Measurements from ENCODE around the gene SLC9A9.

The SLC9A9 gene

DNA sequence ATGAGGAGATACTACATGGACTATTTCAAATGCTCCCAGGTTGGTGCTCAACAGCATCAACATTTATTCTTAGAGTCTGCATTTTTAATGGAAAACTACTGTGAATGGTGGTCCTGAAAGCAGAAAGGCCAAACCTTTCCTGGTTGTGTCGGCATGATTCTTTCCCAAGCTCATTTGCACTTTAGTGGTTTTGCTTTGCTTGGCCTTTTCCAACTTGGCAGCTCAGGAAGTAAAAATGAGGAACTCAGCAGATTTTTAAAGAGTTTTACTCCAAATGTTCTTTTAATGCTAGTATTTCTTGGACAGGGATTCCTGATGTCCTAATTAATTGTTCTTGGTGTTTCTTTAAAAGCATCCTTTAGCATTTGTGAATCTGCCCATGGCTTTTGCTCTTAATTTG, 197.4 kb downstream of the SLC9A9 start:
- no peak overlapping the region for H3K23ac ChIP-seq (ENCODE audit: low read length)
- H2BK12ac ChIP-seq (ENCODE audit: low read length), result no peak overlapping the region
- no peak overlapping the region for H4K91ac ChIP-seq (ENCODE audit: low read depth, low read length)
- DNase-seq, result no peak
- no peak overlapping the region for H3K27ac ChIP-seq (ENCODE audit: low read depth, low read length)
- H4K12ac ChIP-seq (ENCODE audit: low read depth, low read length), result no peak overlapping the region
- no peak overlapping the region for H3K4me3 ChIP-seq (ENCODE audit: low read depth, low read length)
- H3K4ac ChIP-seq (ENCODE audit: low read depth, low read length), result no peak overlapping the region
- no peaks in the 10 kb centered on the region for H3K79me2 ChIP-seq (ENCODE audit: control insufficient read depth, insufficient read depth, low read length, poor library complexity)
- no peak overlapping the region for H2AFZ ChIP-seq (ENCODE audit: insufficient read depth, low read length, poor library complexity)
- no CpG with 5 or more reads among the region's 1 CpG for WGBS (ENCODE audit: extremely low coverage, insufficient coverage, insufficient read length)
- no peak overlapping the region for H2BK120ac ChIP-seq (ENCODE audit: insufficient read depth, low read length, poor library complexity)
- peaks cover 0 to 2% of the 10 kb centered on the region in 2 experiments for H3K36me3 ChIP-seq (ENCODE audit: control insufficient read depth in 1 of 2, insufficient read depth in 2 of 2, low read length in 2 of 2)
- no peak overlapping the region for H3K4me2 ChIP-seq (ENCODE audit: low read length)
- peaks cover 3% of the 10 kb centered on the region in 2 experiments for H3K4me1 ChIP-seq (ENCODE audit: control insufficient read depth in 1 of 2, insufficient read depth in 2 of 2, low read length in 2 of 2)
- H3K18ac ChIP-seq (ENCODE audit: low read length), result no peak overlapping the region
- no peak overlapping the region for H3K14ac ChIP-seq (ENCODE audit: low read length)
- no peaks in the 10 kb centered on the region for H3K27me3 ChIP-seq (ENCODE audit: insufficient read depth, low read length)
- no peaks in the 10 kb centered on the region for H3K79me1 ChIP-seq (ENCODE audit: low read length)
- H2AK5ac ChIP-seq (ENCODE audit: low read length), result no peak overlapping the region
- no peak overlapping the region for H4K8ac ChIP-seq (ENCODE audit: low read depth, low read length)
- no peaks in the 10 kb centered on the region for H3K9me3 ChIP-seq (ENCODE audit: insufficient read depth, low read depth, low read length)
- H3K9ac ChIP-seq (ENCODE audit: low read length), result no peak overlapping the region
- H2BK5ac ChIP-seq (ENCODE audit: low read depth, low read length, poor library complexity), result no peak overlapping the region

DNA sequence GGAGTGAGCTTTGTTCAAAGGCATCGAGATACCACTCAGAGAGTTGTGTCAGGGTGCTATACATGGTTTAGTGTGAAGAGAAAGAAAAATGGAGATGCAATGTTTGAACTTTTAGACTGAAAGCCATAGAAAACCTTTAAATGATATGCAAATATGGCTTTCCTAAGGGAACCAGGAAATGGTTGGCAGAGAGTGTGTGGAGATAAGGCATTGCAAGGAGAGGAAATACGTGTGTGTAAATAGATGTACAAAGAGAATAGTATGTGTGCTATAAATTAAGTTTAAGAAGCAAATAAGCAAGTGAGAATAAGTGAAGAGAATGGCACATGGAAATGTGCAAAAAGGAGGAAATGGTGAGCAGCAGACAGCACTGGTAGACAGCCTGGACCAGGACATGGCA, 198.1 kb downstream of the SLC9A9 start:
- H4K8ac ChIP-seq (ENCODE audit: low read depth, low read length), result no peak overlapping the region
- H3K9me3 ChIP-seq (ENCODE audit: insufficient read depth, low read depth, low read length), result no peaks in the 10 kb centered on the region
- H2AK5ac ChIP-seq (ENCODE audit: low read length), result no peak overlapping the region
- no peak overlapping the region for H4K12ac ChIP-seq (ENCODE audit: low read depth, low read length)
- H2BK12ac ChIP-seq (ENCODE audit: low read length), result no peak overlapping the region
- H3K79me1 ChIP-seq (ENCODE audit: low read length), result no peaks in the 10 kb centered on the region
- no peak overlapping the region for H4K91ac ChIP-seq (ENCODE audit: low read depth, low read length)
- no peak overlapping the region for H3K9ac ChIP-seq (ENCODE audit: low read length)
- H3K4me1 ChIP-seq (ENCODE audit: control insufficient read depth in 1 of 2, insufficient read depth in 2 of 2, low read length in 2 of 2), result peaks cover 3% of the 10 kb centered on the region in 2 experiments
- 100% methylated on average over 1 of the region's 2 CpGs for WGBS (ENCODE audit: extremely low coverage, insufficient coverage, insufficient read length)
- H3K27ac ChIP-seq (ENCODE audit: low read depth, low read length), result no peak overlapping the region
- H2AFZ ChIP-seq (ENCODE audit: insufficient read depth, low read length, poor library complexity), result no peak overlapping the region
- no peaks in the 10 kb centered on the region for H3K79me2 ChIP-seq (ENCODE audit: control insufficient read depth, insufficient read depth, low read length, poor library complexity)
- peaks cover 0 to 2% of the 10 kb centered on the region in 2 experiments for H3K36me3 ChIP-seq (ENCODE audit: control insufficient read depth in 1 of 2, insufficient read depth in 2 of 2, low read length in 2 of 2)
- no peak overlapping the region for H2BK120ac ChIP-seq (ENCODE audit: insufficient read depth, low read length, poor library complexity)
- DNase-seq, result no peak
- H3K14ac ChIP-seq (ENCODE audit: low read length), result no peak overlapping the region
- no peaks in the 10 kb centered on the region for H3K27me3 ChIP-seq (ENCODE audit: insufficient read depth, low read length)
- no peak overlapping the region for H3K4me2 ChIP-seq (ENCODE audit: low read length)
- H2BK5ac ChIP-seq (ENCODE audit: low read depth, low read length, poor library complexity), result no peak overlapping the region
- no peak overlapping the region for H3K4me3 ChIP-seq (ENCODE audit: low read depth, low read length)
- H3K4ac ChIP-seq (ENCODE audit: low read depth, low read length), result no peak overlapping the region
- no peak overlapping the region for H3K18ac ChIP-seq (ENCODE audit: low read length)
- H3K23ac ChIP-seq (ENCODE audit: low read length), result no peak overlapping the region

DNA sequence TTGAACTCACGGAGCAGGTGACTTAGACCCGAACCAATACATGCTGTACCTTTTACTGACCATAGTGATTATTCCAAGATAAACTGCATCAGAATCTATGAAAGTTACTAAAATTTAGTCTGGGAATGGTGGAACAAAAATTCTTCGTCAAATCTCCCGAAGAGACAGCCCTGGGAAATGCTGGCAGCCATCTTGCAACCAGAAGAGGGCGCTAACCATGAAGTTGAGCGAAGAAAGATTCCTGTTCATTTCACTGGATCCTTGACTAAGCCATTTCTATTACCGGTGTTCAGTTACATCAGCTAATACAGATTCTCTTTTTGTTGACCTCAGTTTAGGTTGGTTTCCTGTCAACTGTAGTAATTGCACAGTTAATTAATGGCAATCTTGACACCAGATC, 199.6 kb downstream of the SLC9A9 start:
- Histone ChIP-seq H3K27me3 (ENCODE audit: insufficient read depth, low read length) (no peaks in the 10 kb centered on the region), H3K9me3 (ENCODE audit: insufficient read depth, low read depth, low read length) (no peaks in the 10 kb centered on the region), H2BK120ac (ENCODE audit: insufficient read depth, low read length, poor library complexity) (no peak overlapping the region), H2AK5ac (ENCODE audit: low read length) (no peak overlapping the region), H2BK12ac (ENCODE audit: low read length) (no peak overlapping the region), H2BK5ac (ENCODE audit: low read depth, low read length, poor library complexity) (no peak overlapping the region), H3K79me2 (ENCODE audit: control insufficient read depth, insufficient read depth, low read length, poor library complexity) (no peaks in the 10 kb centered on the region), H4K12ac (ENCODE audit: low read depth, low read length) (no peak overlapping the region), H4K8ac (ENCODE audit: low read depth, low read length) (no peak overlapping the region), H2AFZ (ENCODE audit: insufficient read depth, low read length, poor library complexity) (no peak overlapping the region), H3K4ac (ENCODE audit: low read depth, low read length) (no peak overlapping the region), H3K36me3 (ENCODE audit: control insufficient read depth in 1 of 2, insufficient read depth in 2 of 2, low read length in 2 of 2) (peaks cover 0 to 2% of the 10 kb centered on the region in 2 experiments), H3K18ac (ENCODE audit: low read length) (no peak overlapping the region), H3K27ac (ENCODE audit: low read depth, low read length) (no peak overlapping the region), H3K79me1 (ENCODE audit: low read length) (no peaks in the 10 kb centered on the region), H3K23ac (ENCODE audit: low read length) (no peak overlapping the region), H3K4me1 (ENCODE audit: control insufficient read depth in 1 of 2, insufficient read depth in 2 of 2, low read length in 2 of 2) (peaks cover 3% of the 10 kb centered on the region in 2 experiments), H4K91ac (ENCODE audit: low read depth, low read length) (no peak overlapping the region), H3K9ac (ENCODE audit: low read length) (no peak overlapping the region), H3K4me3 (ENCODE audit: low read depth, low read length) (no peak overlapping the region), H3K4me2 (ENCODE audit: low read length) (no peak overlapping the region), H3K14ac (ENCODE audit: low read length) (no peak overlapping the region)
- WGBS (ENCODE audit: extremely low coverage, insufficient coverage, insufficient read length), result no CpG with 5 or more reads among the region's 7 CpGs
- DNase-seq, result peak in 1 of 2 donors; percentile 34

DNA sequence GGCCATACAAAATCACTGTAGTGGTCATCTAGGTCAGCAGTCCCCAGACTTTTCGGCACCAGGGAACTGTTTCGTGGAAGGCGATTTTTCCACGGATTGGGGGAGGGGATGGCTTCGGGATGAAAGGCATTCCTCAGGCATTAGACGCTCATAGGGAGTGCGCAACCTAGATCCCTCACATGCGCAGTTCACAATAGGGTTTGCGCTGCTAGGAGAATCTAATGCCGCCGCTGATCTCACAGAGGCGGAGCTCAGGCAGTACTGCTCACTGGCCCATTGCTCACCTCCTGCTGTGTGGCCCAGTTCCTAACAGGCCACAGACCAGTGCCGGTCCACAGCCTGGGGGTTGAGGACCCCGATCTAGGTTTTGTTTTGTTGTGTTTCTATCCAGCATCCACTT, 200.1 kb downstream of the SLC9A9 start:
- H3K27ac ChIP-seq (ENCODE audit: low read depth, low read length), result no peak overlapping the region
- H3K4me3 ChIP-seq (ENCODE audit: low read depth, low read length), result no peak overlapping the region
- H2BK12ac ChIP-seq (ENCODE audit: low read length), result no peak overlapping the region
- H4K91ac ChIP-seq (ENCODE audit: low read depth, low read length), result no peak overlapping the region
- H2BK120ac ChIP-seq (ENCODE audit: insufficient read depth, low read length, poor library complexity), result no peak overlapping the region
- no peak overlapping the region for H3K4me2 ChIP-seq (ENCODE audit: low read length)
- H3K4me1 ChIP-seq (ENCODE audit: control insufficient read depth in 1 of 2, insufficient read depth in 2 of 2, low read length in 2 of 2), result peaks cover 3% of the 10 kb centered on the region in 2 experiments
- H3K27me3 ChIP-seq (ENCODE audit: insufficient read depth, low read length), result no peaks in the 10 kb centered on the region
- no peak overlapping the region for H2BK5ac ChIP-seq (ENCODE audit: low read depth, low read length, poor library complexity)
- DNase-seq, result peak; percentile 39 to 49
- H3K9ac ChIP-seq (ENCODE audit: low read length), result no peak overlapping the region
- peaks cover 0 to 2% of the 10 kb centered on the region in 2 experiments for H3K36me3 ChIP-seq (ENCODE audit: control insufficient read depth in 1 of 2, insufficient read depth in 2 of 2, low read length in 2 of 2)
- no peak overlapping the region for H2AFZ ChIP-seq (ENCODE audit: insufficient read depth, low read length, poor library complexity)
- no peak overlapping the region for H3K14ac ChIP-seq (ENCODE audit: low read length)
- H3K79me1 ChIP-seq (ENCODE audit: low read length), result no peaks in the 10 kb centered on the region
- H3K23ac ChIP-seq (ENCODE audit: low read length), result no peak overlapping the region
- no peaks in the 10 kb centered on the region for H3K9me3 ChIP-seq (ENCODE audit: insufficient read depth, low read depth, low read length)
- no CpG with 5 or more reads among the region's 14 CpGs for WGBS (ENCODE audit: extremely low coverage, insufficient coverage, insufficient read length)
- no peak overlapping the region for H2AK5ac ChIP-seq (ENCODE audit: low read length)
- no peak overlapping the region for H4K12ac ChIP-seq (ENCODE audit: low read depth, low read length)
- no peak overlapping the region for H3K18ac ChIP-seq (ENCODE audit: low read length)
- H3K4ac ChIP-seq (ENCODE audit: low read depth, low read length), result no peak overlapping the region
- no peaks in the 10 kb centered on the region for H3K79me2 ChIP-seq (ENCODE audit: control insufficient read depth, insufficient read depth, low read length, poor library complexity)
- no peak overlapping the region for H4K8ac ChIP-seq (ENCODE audit: low read depth, low read length)
